Measurements from ENCODE around the gene ZNF385C. TPM values are rescaled to one million over a fixed set of nuclear protein-coding genes. Genes with fewer than 3 reads are reported as not detected.

ZNF385C gene
- total and polyA plus RNA-seq, 2 of the 13 experiments (the other 11 are each of a cell fraction or from before 2014, with no cell fraction given), result 2.3 to 6.1 TPM

- TF ChIP-seq ZNF512 (CRISPR knock-in tag; IDR thresholded peaks at IDR 0.05) (no peak), KLF11 (CRISPR knock-in tag; IDR thresholded peaks at IDR 0.05) (no peak)
Measured at GRCh38 chr17:42111265-42111636, 13.0 kb upstream of the ZNF385C start (continued).

- ATAC-seq (no peak), DNase-seq (ENCODE audit: low spot score) (no peak), FAIRE-seq (no peak)
- no peak overlapping the region for H3K27ac ChIP-seq (ENCODE audit: extremely low read length, insufficient read depth, low read length)
- in situ Hi-C loops (cut with HindIII; ENCODE audit: extremely low pct_ligation_motif_present, low pct_unique_long_range_greater_than_20kb), result loop anchor here (5.0 kb wide), 2 partner anchors 83 to 148 kb away; no protein-coding TSS in a partner anchor
- ChIA-PET CTCF (ENCODE audit: low intra/inter-chr PET ratio, low total read pairs) (no interaction called here), POLR2A (interaction anchor here (2.4 kb wide), 1 partner anchor 10 kb away, joined by 34 read pairs; the partner anchor contains the start of gene KAT2A)
- no TSS peak for BruUV-seq (replicated peaks)
- H3K4me1 ChIP-seq (ENCODE audit: insufficient read depth, low read length), result peaks cover 33% of the 10 kb centered on the region
- no peak overlapping the region for H2AFZ ChIP-seq (ENCODE audit: low read length)
- H3K9ac ChIP-seq (ENCODE audit: insufficient read depth, low read depth, low read length), result no peak overlapping the region
- intact Hi-C loops (cut with micrococcal nuclease; ENCODE audit: unreplicated experiment), result no loop called here
- TF ChIP-seq ZNF629 (CRISPR knock-in tag; conservative IDR thresholded peaks at IDR 0.05), result peak; percentile 69
- TF ChIP-seq JUN (CRISPR knock-in tag; IDR thresholded peaks at IDR 0.05), result no peak
- TF ChIP-seq ZMYM3 (CRISPR knock-in tag; IDR thresholded peaks at IDR 0.05), result 0 out of 2 replicates have a peak, but pooled peaks have one; percentile 14
- TF ChIP-seq ATRX (CRISPR knock-in tag; IDR thresholded peaks at IDR 0.05; ENCODE audit: borderline replicate concordance), result no peak
- TF ChIP-seq TFE3 (CRISPR knock-in tag; IDR thresholded peaks at IDR 0.05), result no peak
- TF ChIP-seq KDM3A (CRISPR knock-in tag; IDR thresholded peaks at IDR 0.05; ENCODE audit: low read depth), result no peak
- no peaks in the 10 kb centered on the region for H4K20me1 ChIP-seq (ENCODE audit: insufficient read depth, low read length)
- H3K9me3 ChIP-seq (ENCODE audit: low read length), result no peaks in the 10 kb centered on the region
- H3K79me2 ChIP-seq (ENCODE audit: insufficient read depth, low read length), result no peaks in the 10 kb centered on the region
- H3K4me2 ChIP-seq (ENCODE audit: low read depth, low read length), result no peak overlapping the region
- H3K27me3 ChIP-seq (ENCODE audit: control insufficient read depth in 1 of 2, insufficient read depth in 2 of 2, low read length in 2 of 2), result no peaks in the 10 kb centered on the region
- H3K36me3 ChIP-seq (replicated peaks in 1 of 2; ENCODE audit: control insufficient read depth in 1 of 2, insufficient read depth in 2 of 2, low read length in 2 of 2), result peaks cover 2 to 4% of the 10 kb centered on the region in 2 experiments; a peak in 2 of 5 replicates
- 73% methylated on average over 16 of the region's 18 CpGs for WGBS (ENCODE audit: low lambda C conversion rate)
- no peak overlapping the region for H3K4me3 ChIP-seq (replicated peaks in 1 of 3; ENCODE audit: insufficient read depth in 1 of 3, low read depth in 2 of 3, low read length in 3 of 3)
Measured at GRCh38 chr17:42110301-42111264, 12.3 kb upstream of the ZNF385C start.
